NCI-H128 (cell line): ENCODE results near the gene SLC52A3.
"Not testable (repeated sequence)": the region's sequence is repeated elsewhere in the genome, so short reads cannot be mapped to it uniquely, and the experiment has no call there.

Source experiments
- DNase-seq: peaks from one replicate; lab custom pipeline; 2025; ENCODE audit not compliant: unreplicated experiment; lab: John Stamatoyannopoulos, UW

The SLC52A3 gene

GRCh38 chr20:768426-768978 is at the start of gene SLC52A3:
Gene SLC52A3 (minus strand): TSS chr20:768500. CDS start chr20:765774, 2,726 bp downstream.
- no peak for DNase-seq

- DNase-seq, result peak; percentile 40
Observed at GRCh38 chr20:815914-816606, 47.8 kb upstream of the SLC52A3 start.

GRCh38 chr20:815226-815625 is 46.9 kb upstream of the SLC52A3 start:
- no peak for DNase-seq

GRCh38 chr20:813390-813789 is 45.1 kb upstream of the SLC52A3 start:
- DNase-seq, result no peak

GRCh38 chr20:812435-812814 is 44.1 kb upstream of the SLC52A3 start:
- not testable (repeated sequence) for DNase-seq

- not testable (repeated sequence) for DNase-seq
Observed at GRCh38 chr20:811776-812434, 43.6 kb upstream of the SLC52A3 start.

- no peak for DNase-seq
Observed at GRCh38 chr20:805713-806112, 37.4 kb upstream of the SLC52A3 start.

- DNase-seq, result no peak
Observed at GRCh38 chr20:801678-802077, 33.4 kb upstream of the SLC52A3 start.

GRCh38 chr20:800026-800425 is 31.7 kb upstream of the SLC52A3 start:
- DNase-seq, result not testable (repeated sequence)

GRCh38 chr20:798746-799145 is 30.4 kb upstream of the SLC52A3 start:
- not testable (repeated sequence) for DNase-seq

- no peak for DNase-seq
Observed at GRCh38 chr20:796921-797320, 28.6 kb upstream of the SLC52A3 start.

GRCh38 chr20:792248-792647 is 23.9 kb upstream of the SLC52A3 start:
- no peak for DNase-seq

- DNase-seq, result no peak
Observed at GRCh38 chr20:791056-791455, 22.8 kb upstream of the SLC52A3 start.

GRCh38 chr20:787825-788224 is 19.5 kb upstream of the SLC52A3 start:
- DNase-seq, result no peak

GRCh38 chr20:779771-780170 is 11.5 kb upstream of the SLC52A3 start:
- no peak for DNase-seq

GRCh38 chr20:776165-776564 is 7.9 kb upstream of the SLC52A3 start:
- no peak for DNase-seq

GRCh38 chr20:775679-776135 is 7.4 kb upstream of the SLC52A3 start:
- no peak for DNase-seq

- DNase-seq, result no peak
Observed at GRCh38 chr20:774660-775057, 6.4 kb upstream of the SLC52A3 start.

GRCh38 chr20:774016-774659 is 5.8 kb upstream of the SLC52A3 start:
- DNase-seq, result no peak

GRCh38 chr20:772806-773205 is 4.5 kb upstream of the SLC52A3 start:
- no peak for DNase-seq

- DNase-seq, result no peak
Observed at GRCh38 chr20:771741-772464, 3.6 kb upstream of the SLC52A3 start.
